Fibroblast of pulmonary artery (primary cell): Measurements from ENCODE around the gene ST6GAL1.
A peak's percentile ranks its signal among the peaks of the same experiment; 100 is the strongest.

Experiments
- DNase-seq: peaks from one replicate; pipeline ENCODE4 v3.0.0-alpha.2; 2010; ENCODE audit warnings: low read depth
- H3K4me3 ChIP-seq: replicated peaks from 2 replicates; pipeline ENCODE4 v1.5.1; 2011; ENCODE audit warnings: low read depth, mild to moderate bottlenecking, control low read depth, low read length, moderate library complexity
- TF ChIP-seq, protein P1 (sequence below): IDR thresholded peaks from 2 replicates; pipeline ENCODE4 v1.5.1; 2011; ENCODE audit warnings: mild to moderate bottlenecking, control low read depth, low read length, inconsistent platforms; ENCODE audit errors: missing control alignments

Gene ST6GAL1

DNA sequence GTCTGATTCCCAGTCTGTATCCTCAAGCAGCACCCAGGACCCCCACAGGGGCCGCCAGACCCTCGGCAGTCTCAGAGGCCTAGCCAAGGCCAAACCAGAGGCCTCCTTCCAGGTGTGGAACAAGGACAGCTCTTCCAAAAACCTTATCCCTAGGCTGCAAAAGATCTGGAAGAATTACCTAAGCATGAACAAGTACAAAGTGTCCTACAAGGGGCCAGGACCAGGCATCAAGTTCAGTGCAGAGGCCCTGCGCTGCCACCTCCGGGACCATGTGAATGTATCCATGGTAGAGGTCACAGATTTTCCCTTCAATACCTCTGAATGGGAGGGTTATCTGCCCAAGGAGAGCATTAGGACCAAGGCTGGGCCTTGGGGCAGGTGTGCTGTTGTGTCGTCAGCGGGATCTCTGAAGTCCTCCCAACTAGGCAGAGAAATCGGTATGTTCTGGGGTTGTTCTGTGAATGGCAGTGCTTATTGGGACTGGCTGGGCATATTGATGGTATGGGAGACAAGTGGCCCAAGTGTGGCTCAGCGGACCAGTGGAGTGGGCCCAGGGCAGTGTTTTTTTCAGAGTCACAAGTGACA lies 112.6 kb downstream of the ST6GAL1 start:
- DNase-seq: no peak
- TF ChIP-seq, protein P1, sequence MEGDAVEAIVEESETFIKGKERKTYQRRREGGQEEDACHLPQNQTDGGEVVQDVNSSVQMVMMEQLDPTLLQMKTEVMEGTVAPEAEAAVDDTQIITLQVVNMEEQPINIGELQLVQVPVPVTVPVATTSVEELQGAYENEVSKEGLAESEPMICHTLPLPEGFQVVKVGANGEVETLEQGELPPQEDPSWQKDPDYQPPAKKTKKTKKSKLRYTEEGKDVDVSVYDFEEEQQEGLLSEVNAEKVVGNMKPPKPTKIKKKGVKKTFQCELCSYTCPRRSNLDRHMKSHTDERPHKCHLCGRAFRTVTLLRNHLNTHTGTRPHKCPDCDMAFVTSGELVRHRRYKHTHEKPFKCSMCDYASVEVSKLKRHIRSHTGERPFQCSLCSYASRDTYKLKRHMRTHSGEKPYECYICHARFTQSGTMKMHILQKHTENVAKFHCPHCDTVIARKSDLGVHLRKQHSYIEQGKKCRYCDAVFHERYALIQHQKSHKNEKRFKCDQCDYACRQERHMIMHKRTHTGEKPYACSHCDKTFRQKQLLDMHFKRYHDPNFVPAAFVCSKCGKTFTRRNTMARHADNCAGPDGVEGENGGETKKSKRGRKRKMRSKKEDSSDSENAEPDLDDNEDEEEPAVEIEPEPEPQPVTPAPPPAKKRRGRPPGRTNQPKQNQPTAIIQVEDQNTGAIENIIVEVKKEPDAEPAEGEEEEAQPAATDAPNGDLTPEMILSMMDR: no peak
- H3K4me3 ChIP-seq: no peak overlapping the region

DNA sequence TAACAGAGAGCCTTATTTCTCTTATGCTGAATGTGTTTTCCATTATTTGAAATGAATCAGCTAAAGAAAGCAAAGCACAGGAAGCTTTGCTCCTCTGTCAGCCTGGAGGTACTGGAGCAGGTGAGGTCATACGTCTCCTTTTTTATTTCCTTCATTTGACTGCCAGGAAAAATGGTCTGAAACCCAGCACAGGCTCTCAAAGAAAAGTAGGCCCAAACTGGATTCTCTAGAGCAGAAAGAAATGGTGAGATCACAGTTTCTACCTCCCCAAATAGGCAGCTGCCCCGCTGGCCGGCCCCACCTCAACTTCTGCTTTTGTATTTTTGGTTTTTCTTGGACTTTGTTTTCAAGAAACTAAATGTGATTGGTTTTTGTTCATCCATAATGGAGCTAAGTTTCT lies 113.9 kb downstream of the ST6GAL1 start:
- TF ChIP-seq, protein P1: no peak
- DNase-seq: no peak
- H3K4me3 ChIP-seq: no peak overlapping the region

DNA sequence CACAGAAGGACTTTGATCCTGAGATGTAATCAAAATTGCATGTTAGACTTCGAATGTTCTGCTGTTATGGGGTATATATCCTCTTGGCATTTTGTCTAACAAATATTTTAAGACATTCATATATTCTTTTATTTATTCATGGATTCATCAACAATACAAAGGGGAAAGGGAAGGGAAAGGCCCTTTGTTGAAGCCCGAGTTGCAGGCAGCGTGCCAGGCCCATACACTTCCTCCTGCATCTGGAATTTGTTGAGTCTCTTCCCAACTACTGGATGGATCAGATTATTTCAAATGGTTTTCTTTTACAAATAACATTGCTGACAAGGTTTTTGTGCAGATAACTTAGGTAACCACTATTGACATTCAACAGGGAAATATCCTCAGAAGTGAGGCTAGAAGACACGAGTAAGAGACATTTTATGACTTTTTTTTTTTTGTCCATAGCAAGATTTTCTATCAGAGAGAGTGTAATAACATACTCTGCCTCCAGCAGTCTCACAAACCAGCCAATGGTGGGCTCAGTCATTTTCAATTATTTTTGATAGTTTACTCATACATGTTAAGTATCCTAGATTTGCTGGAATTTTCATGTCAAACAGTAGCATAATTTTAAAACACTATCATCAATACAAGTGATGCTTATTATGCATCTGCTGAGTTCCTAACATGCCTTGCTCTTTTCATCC lies 114.7 kb downstream of the ST6GAL1 start:
- peak; percentile 66 for DNase-seq
- H3K4me3 ChIP-seq: no peak overlapping the region
- TF ChIP-seq, protein P1: peak; percentile 16

DNA sequence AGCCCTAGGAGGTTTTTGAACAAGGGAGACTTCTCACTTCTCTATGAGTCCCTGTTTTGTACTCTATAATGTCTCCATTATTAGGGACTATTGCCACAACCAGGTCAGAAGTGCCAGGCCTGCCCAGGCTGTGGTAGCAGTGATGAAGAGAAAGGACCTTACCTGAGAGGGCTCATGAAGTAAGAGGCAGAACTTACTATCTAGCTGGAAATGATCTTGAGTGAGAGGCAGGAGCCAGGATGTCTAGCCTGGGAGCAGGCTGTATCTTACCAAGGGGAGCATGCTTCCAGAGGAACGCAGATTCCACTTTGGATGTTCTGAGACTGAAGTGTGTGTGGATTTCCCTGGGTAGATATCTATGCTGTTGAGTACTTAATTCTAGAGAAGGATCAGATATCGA lies 115.7 kb downstream of the ST6GAL1 start:
- H3K4me3 ChIP-seq: no peak overlapping the region
- no peak for DNase-seq
- TF ChIP-seq, protein P1: no peak

GRCh38 chr3:187049462-187050101 lies 119.3 kb downstream of the ST6GAL1 start:
- no peak overlapping the region for H3K4me3 ChIP-seq
- TF ChIP-seq, protein P1: no peak
- no peak for DNase-seq

- no peak for DNase-seq
- TF ChIP-seq, protein P1: no peak
- H3K4me3 ChIP-seq: no peak overlapping the region
Observed at GRCh38 chr3:187051066-187051465, 120.7 kb downstream of the ST6GAL1 start.
